ENCODE measurements around the gene PGAP1.

DNA sequence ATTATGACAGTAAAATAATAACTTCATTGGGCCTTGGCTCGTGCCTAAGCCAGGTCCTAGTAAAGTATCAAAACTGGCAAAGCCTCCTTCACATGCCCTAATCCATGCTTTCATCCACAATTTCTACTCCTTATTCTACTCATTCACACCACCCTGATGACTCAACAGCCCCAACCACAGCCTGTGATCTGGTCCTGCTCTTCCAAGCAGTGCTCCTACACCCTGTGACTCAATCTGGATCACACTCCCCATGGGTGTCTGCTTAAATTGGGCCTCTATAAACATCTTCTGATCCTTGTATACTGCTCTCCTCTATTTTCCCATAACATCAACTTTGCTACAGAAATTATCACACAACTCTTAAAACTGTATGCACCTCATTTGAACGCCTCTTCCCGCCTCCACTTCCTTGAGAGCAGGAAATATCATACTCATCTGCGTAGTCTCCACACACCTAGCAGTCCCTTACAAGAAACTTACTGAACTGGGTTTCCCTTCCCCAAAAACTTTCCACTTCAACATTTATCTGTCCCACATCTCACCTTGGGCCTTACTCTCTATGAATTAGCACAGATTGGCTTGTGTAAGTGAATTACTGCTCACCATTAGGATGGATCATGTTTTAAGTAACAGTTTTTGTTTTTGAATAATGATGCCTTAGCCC, 142.9 kb downstream of the PGAP1 start:
- TF ChIP-seq YY1 (IDR thresholded peaks at IDR 0.05; ENCODE audit: insufficient read depth, insufficient read length): no peak
- no peak for TF ChIP-seq SUZ12 (IDR thresholded peaks at IDR 0.05; ENCODE audit: extremely low read depth, insufficient read depth, insufficient read length)
- TF ChIP-seq ZNF274 (IDR thresholded peaks at IDR 0.05; ENCODE audit: low read depth, low read length): no peak
